Posterior cingulate gyrus (tissue), 11 donors: ENCODE data around the gene NCAPD3.
"Not testable (repeated sequence)": the region's sequence is repeated elsewhere in the genome, so short reads cannot be mapped to it uniquely, and the experiment has no call there.

Experiments
- DNase-seq, 10 donors: peaks; one replicate each; pipeline versions ENCODE4 v3.0.0 to v3.0.0-alpha.2; 2020 to 2021; ENCODE audit warnings: mixed read lengths in 3 of 10
- intact Hi-C: fragments of 100-400 bp; cut with DNase I; formaldehyde crosslinking; loops from one replicate; pipeline ENCODE4 v1.15.1; 2023

The NCAPD3 gene

GRCh38 chr11:134230339-134230738, 6.6 kb upstream of the NCAPD3 start:
- intact Hi-C loops: no loop called here
- no peak for DNase-seq

- intact Hi-C loops: loop anchor here (10.0 kb wide), 2 partner anchors 174 to 294 kb away; no protein-coding TSS in a partner anchor
- DNase-seq: no peak
Observed at GRCh38 chr11:134229126-134229790, 5.5 kb upstream of the NCAPD3 start.

GRCh38 chr11:134228625-134229024, 4.9 kb upstream of the NCAPD3 start:
- intact Hi-C loops: loop anchor here (10.0 kb wide), 2 partner anchors 174 to 294 kb away; no protein-coding TSS in a partner anchor
- no peak for DNase-seq

- no peak for DNase-seq
- intact Hi-C loops: loop anchor here (10.0 kb wide), 2 partner anchors 172 to 292 kb away; no protein-coding TSS in a partner anchor
Observed at GRCh38 chr11:134226806-134227325, 3.1 kb upstream of the NCAPD3 start.

GRCh38 chr11:134224710-134225664, 1.2 kb upstream of the NCAPD3 start:
- intact Hi-C loops: loop anchor here (2.0 to 10.0 kb wide), 3 partner anchors 28 to 290 kb away; partner anchors contain the start of genes ACAD8 and THYN1
- DNase-seq: peak; percentile 63 to 96 (median 74)

GRCh38 chr11:134223121-134223520, 646 bp downstream of the NCAPD3 start:
- no peak for DNase-seq
- intact Hi-C loops: loop anchor here (10.0 kb wide), 2 partner anchors 168 to 288 kb away; no protein-coding TSS in a partner anchor

- DNase-seq: no peak
- intact Hi-C loops: no loop called here
Observed at GRCh38 chr11:134216816-134217215, 7.0 kb downstream of the NCAPD3 start.

GRCh38 chr11:134215836-134216235, 7.9 kb downstream of the NCAPD3 start:
- DNase-seq: no peak
- intact Hi-C loops: no loop called here

- intact Hi-C loops: no loop called here
- peak in 1 of 10 donors; percentile 16 for DNase-seq
Observed at GRCh38 chr11:134207538-134208239, 16.1 kb downstream of the NCAPD3 start.

GRCh38 chr11:134206185-134206584, 17.6 kb downstream of the NCAPD3 start:
- intact Hi-C loops: no loop called here
- no peak for DNase-seq

GRCh38 chr11:134205729-134206128, 18.0 kb downstream of the NCAPD3 start:
- intact Hi-C loops: no loop called here

GRCh38 chr11:134202661-134203060, 21.1 kb downstream of the NCAPD3 start:
- intact Hi-C loops: no loop called here

More at GRCh38 chr11:134205729-134206128, 18.0 kb downstream of the NCAPD3 start:
- no peak for DNase-seq

GRCh38 chr11:134200688-134201087, 23.1 kb downstream of the NCAPD3 start:
- no peak for DNase-seq
- intact Hi-C loops: no loop called here

More at GRCh38 chr11:134202661-134203060, 21.1 kb downstream of the NCAPD3 start:
- no peak for DNase-seq

GRCh38 chr11:134199531-134199930, 24.2 kb downstream of the NCAPD3 start:
- DNase-seq: no peak
- intact Hi-C loops: no loop called here

GRCh38 chr11:134196756-134197155, 27.0 kb downstream of the NCAPD3 start:
- intact Hi-C loops: no loop called here
- DNase-seq: no peak

- DNase-seq, intact Hi-C loops: not testable (repeated sequence)
Observed at GRCh38 chr11:134188092-134188491, 35.7 kb downstream of the NCAPD3 start.

- intact Hi-C loops: no loop called here
- DNase-seq: no peak
Observed at GRCh38 chr11:134181707-134182106, 42.1 kb downstream of the NCAPD3 start.

- intact Hi-C loops: no loop called here
- no peak for DNase-seq
Observed at GRCh38 chr11:134178032-134178674, 45.6 kb downstream of the NCAPD3 start.

GRCh38 chr11:134176284-134176683, 47.5 kb downstream of the NCAPD3 start:
- peak in 7 of 10 donors; percentile 22 to 93 (median 61) for DNase-seq
- intact Hi-C loops: no loop called here

- DNase-seq: peak in 1 of 10 donors; percentile 69
- intact Hi-C loops: no loop called here
Observed at GRCh38 chr11:134173296-134173695, 50.5 kb downstream of the NCAPD3 start.
